HG03521 (cell line): ENCODE measurements around the gene DCN.
"Not testable (repeated sequence)": the region's sequence is repeated elsewhere in the genome, so short reads cannot be mapped to it uniquely, and the experiment has no call there.

Experiments
- ATAC-seq: cut with Tn5 transposase; IDR thresholded peaks from one replicate; pipeline ENCODE4 v1.9.1; 2021; ENCODE audit warnings: mild to moderate bottlenecking, moderate library complexity; ENCODE audit not compliant: unreplicated experiment

The DCN gene, protein sequence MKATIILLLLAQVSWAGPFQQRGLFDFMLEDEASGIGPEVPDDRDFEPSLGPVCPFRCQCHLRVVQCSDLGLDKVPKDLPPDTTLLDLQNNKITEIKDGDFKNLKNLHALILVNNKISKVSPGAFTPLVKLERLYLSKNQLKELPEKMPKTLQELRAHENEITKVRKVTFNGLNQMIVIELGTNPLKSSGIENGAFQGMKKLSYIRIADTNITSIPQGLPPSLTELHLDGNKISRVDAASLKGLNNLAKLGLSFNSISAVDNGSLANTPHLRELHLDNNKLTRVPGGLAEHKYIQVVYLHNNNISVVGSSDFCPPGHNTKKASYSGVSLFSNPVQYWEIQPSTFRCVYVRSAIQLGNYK

DNA sequence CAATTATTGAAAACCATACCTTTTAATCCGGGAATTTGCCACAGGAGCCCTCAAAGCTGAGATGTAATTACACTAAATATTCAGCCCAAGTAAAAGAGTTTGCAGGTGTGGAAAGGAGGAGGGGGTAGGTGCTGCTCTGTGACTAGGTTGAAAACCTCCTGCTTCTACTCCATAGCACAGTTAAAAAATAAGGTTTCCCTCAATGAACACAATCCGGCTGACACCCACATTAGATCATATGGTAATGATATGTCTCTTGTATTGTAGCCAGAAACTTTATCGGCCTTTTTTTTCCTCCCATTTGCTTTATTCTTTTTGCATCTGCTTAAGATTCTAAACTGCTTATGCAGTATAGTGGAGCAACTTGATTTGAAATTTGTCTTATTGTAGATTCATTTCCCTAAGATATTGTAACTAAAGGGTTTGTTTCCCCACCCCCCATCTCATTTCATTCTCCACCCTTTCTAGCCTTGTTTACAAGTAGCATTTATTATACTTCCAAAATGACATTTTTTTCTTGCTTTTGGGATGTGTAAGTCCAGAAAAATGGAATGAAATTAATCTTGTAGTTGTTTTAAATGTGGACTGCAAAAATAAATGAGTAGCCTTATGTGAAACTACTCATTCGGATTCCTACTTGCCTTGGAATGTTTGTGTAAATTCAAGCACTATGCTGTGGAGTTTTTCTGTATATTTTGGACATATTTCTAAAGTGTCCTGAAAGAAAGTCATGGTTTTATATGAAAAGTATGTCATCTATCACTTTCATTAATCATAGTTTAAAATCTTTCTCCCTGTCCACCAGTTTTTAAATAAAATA, at the start of gene DCN:
Gene DCN (minus strand): TSS at position 182 of the 820 bp plus-strand sequence. CDS start 4,265 bp downstream, outside the sequence.
- ATAC-seq: no peak

DNA sequence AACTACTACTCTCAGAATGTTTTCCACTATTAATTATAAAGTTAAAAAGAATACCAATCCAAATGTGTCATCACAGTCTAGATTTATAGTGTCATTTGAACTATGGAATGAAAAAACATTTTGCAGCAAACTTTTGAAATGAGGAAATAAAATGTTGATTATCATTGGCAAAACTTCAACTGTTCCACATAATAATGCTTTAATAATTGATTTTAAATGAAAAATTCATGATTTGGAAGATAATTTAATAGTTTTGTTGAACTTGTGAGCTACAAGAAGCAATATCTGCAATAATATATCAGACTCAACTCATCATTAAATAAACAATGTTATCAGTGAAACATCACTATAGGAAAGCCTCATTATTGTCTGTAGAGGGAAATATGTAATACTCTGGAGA, 48.2 kb upstream of the DCN start:
- ATAC-seq: no peak

DNA sequence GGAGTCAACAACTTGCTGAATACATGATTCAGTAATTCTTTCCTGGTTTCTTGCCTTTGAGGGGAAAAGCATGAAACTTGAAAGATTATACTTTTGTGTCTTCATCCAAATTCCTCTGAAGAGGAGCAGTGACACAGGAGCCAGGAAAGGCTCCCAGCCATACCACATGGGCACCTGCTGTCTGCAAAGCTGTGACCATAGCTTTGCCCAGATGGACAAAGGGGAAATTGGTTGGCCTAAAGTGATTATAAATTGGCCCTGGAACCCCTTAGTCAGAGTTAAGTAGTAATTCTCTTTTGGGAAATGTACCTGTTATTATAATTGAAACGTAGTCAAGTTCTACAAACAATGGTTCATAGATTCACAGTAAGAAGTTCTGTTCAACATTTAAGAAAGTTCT, 44.3 kb upstream of the DCN start:
- no peak for ATAC-seq

DNA sequence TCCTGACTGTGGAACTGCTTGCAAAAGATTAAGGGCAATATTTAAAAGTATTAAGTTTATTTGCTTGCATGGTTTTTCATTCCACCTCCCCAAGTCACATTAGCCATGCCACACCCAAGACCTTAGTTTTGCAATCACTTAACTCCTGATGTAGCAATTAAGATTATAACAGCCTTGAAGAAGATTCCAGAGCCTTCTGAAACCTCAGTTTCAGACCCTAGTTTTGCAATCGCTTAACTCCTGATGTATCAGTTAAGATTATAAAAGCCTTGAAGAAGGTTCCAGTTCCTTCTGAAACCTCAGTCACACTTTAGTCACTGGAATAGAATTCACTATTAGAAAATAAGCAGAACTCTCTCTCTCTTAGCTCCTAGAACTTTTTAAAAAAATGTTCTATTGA, 42.7 kb upstream of the DCN start:
- ATAC-seq: no peak

DNA sequence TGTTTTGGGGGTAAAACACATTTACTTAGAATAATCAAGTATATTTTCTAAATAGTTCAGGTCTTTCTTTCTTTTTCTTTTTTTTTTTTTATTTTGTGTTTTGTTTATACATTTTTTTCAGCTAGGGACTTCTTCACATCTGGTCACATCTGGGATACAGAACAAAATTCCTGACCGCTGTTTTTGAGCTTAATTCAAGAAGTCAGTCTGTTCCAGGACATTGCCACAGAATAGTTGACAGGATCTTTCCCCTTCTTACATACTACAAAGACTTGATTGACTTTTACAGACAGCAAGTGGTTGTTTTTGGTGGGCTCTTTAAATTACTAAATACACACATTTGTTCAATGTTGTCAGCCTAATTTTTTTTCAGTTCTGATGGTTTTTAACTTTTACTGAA, 41.8 kb upstream of the DCN start:
- no peak for ATAC-seq

DNA sequence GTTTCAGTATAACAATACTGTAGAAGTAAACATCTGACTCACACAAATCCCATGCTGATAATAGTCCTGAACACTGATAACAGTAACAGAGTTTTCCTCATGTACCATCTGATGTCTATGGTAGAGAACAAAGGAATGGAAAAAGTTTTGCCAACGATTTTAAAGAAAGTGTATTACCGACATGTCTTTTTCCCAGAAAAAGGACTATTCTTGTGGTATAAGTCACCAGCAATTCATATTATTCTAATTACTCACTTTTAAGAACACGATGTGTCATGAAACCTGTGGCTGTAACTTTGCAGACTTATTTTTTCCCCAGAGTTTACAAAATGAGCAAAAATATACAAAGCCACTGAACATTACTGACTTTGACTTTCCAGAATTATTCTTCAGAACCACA, 40.1 kb upstream of the DCN start:
- ATAC-seq: no peak

DNA sequence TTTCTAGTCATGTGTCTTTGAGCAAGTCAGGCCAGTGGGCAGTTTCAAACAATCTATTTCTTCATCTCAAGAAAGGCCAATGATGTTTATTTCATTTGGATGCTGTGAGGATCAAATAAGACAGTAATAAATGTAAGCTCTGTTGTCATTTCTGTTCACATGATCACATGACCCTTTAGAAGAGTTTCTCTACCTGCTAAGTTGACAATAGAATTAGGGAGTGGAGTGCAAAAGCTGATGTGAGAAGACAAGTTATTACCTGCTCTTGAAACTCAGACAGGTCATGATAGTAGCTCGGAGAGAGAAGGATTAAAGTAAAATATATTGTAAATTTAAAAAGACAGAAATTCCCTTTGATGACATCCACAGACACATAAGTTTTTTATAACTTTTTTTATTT, 37.3 kb upstream of the DCN start:
- ATAC-seq: no peak

DNA sequence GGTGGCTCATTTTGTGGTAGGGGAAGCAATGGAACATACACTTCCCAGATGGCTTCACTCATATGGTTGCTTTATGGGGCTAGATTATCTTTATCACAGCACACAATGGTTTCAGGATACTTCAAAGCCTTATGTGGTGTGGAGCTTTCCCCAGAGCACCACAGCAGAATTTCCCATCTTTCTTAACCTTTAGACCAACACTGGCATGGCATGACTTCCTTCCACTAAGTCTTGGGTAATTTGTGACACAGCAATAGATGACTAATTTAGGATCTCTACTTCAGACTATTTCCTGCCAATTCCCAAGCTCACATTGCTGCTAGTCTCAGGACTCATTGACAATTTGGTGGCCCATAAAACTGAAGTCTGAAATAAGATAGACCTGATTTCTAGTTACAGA, 36.9 kb upstream of the DCN start:
- ATAC-seq: no peak

DNA sequence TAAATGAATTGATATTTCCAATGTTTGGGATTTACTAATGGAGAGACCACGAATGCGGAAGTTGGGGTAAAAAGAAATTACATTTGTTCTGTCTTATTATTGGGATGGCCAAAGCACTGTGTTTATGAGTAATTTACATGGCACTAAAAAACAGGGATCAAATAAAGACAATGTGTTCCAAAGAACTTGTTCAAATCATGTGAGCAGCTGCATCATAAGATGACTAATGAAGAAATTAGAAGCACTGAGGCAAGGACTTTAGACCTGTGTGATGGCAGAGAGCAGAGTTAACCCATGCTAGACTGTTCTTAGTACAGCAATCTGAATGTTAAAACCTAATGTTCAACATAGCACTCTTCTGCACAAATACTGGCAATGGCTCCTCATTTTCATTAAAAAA, 34.3 kb upstream of the DCN start:
- ATAC-seq: no peak

DNA sequence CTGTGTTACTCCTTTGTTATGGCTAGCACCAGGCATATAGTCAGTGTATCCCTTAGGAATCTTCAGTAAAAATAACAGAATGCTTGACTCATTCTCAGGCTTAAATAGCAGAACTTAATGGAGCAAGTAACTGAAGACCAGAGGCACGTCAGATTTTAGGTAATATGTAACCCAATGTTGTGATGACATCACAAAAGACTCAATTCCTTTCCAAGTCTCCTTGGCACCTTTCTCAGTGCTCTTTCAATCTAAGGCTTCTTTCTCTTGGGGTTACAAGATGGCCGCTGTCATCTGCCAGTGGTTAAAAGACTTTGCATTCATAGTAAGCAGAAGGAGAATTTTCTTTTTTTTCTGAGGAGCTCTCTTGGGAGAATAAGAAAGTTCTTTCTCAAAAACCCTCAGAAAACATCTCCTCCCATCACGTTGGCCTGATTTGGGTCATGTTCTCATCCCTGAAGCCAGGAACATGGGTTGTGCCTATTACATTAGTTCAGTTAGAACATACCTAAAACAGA, 33.4 kb upstream of the DCN start:
- no peak for ATAC-seq

DNA sequence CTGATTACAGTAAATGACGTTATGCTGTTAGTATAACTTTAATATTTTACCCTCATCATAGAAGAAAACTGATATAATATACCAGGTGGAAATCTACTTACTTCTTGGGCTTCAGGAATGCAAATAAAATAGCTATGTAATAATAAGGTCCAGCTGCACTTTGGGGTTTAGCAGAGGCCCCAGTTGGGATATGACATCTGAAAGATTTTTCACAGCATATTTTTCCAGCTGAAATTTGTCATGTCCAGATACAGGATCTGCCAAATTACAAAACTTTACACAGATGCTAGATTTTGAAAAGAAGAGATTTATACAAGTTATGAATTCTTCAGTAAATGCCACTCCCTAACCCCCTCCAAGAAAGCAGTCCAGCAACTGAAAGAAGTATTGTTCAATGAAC, 29.2 kb upstream of the DCN start:
- no peak for ATAC-seq

DNA sequence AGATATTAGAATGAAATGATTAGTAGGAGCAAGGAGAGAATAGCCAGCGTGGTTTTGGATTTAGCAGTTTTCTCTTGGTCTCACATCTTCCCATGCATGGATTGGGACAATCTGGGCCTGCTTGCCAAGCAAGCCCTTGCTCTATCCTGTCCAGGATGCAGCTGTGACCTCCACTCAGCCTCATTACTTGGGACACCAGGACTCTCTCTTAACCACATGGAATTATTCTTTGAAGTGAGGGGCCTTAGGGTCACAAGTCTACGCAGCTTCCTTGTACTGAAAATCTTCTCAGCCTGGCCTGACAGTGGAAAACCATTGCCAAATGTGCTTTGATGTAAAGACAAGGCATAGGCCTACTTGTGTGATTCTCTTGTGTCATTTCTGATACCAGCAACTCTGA, 28.0 kb upstream of the DCN start:
- ATAC-seq: no peak

DNA sequence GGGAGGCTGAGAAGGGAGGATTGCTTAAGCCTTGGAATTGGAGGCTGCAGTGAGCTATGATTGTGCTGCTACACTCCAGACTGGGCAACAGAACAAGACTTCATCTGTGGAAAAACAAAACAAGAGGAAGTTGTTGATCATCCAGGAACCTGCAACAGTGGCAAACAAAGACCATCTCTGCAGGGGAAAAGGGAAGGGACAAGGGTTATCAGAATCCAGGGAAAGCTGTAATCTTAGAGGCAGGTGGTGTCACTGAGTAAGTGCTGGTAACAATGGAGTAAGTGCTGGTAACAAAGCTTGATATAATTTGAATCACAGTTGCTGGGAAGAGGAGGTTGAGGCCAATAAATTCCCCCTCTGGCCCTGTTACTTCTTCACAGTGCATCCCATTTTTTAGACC, 27.5 kb upstream of the DCN start:
- no peak for ATAC-seq

DNA sequence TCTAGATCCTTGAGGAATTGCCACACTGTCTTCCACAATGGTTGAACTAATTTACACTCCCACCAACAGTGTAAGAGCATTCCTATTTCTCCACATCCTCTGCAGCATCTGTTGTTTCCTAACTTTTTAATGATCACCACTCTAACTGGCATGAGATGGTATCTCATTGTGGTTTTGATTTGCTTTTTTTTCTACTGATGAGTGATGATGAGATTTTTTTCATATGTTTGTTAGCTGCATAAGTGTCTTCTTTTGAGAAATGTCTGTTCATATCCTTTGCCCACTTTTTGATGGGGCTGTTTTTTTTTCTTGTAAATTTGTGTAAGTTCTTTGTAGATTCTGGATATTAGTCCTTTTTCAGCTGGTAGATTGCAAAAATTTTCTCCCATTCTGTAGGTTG, 24.7 kb upstream of the DCN start:
- ATAC-seq: not testable (repeated sequence)

DNA sequence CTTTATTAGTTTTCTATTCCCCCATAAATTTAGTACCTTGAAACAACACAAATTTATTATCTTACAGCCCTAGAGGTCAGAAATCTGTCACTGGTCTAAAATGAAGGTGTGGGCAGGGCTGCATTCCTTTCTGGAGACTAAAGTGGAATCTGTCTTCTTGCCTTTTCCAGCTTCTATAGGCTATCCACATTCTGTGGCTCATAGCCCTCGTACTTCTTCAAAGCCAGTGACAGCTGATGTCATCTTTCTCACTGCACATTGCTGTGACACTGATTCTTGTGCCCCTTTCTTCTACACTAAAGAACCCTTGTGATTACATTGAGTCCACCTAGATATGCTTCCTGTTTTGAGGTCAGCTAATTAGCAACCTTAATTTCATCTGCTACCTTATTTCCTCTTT, 23.2 kb upstream of the DCN start:
- no peak for ATAC-seq

DNA sequence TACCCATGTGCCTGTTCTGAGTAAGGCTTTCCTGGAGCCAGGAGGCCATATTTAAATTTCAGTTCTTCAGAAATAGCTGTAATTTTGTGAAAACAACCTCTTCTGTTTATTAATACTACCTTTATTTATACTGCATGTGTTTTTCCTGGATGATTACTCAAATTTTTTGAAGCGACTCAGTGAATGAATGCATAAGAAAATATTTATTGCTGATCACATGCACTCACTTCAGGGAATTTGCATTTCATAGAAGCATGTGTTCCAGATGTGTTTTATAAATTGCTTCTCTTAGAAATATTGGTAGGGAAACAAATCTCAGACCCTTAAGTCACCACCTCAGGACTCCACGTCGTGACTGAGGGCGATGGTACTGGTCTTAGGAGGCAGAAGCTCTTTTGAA, 21.8 kb upstream of the DCN start:
- no peak for ATAC-seq

DNA sequence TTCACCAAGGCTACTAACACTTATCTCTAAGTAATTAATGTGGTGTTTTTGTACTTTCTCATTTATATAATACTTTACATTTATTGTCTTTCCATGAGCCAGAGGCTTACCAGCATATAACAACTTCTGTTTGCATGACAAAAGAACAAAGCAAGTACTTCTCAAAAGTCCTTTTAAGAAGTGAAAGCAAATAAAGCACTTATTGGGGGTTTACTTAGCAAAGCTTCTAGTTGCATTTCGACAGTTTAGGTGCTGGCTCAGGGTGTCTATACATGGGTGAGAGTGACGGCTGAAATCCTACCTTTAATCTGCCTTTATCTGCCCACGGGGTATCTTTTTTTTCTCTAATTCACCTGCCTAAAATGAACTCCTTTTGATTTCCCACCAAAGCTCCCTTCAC, 21.0 kb upstream of the DCN start:
- no peak for ATAC-seq

DNA sequence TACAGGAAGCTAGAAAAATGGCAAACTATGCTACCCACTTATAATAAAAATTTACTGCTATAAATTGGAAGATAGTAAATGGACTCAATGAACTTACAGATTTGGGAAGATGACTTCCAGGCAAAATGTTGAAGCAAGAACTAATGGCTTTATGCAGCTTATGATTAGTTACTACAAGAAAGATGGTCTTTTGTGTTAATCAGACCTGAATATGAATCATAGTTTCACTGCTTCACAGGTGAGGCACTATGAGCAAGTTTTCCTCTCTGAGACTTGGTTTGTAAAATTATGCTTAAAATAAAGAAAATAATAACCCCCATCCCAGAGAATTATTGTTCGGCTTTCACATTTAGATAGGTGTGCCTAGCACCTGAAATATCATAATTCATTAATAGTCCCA, 19.8 kb upstream of the DCN start:
- no peak for ATAC-seq

DNA sequence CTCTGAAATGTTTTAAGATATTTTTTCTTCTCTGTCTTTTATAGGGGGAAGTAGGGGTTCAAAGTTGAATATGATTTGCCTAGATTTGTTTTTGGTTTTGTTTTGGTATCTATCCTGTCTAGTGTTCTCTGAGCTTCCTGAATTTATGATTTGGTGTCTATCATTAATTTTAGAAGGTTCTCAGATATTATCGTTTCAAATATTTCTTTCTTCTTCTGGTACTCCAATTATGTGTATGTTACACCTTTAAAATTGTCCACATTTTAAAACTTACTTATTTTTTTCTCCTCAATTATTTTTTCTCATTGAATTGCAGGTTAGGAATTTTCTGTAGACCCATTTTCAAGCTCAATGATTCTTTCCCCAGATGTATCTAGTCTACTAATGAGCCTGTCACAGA, 13.8 kb upstream of the DCN start:
- ATAC-seq: no peak

DNA sequence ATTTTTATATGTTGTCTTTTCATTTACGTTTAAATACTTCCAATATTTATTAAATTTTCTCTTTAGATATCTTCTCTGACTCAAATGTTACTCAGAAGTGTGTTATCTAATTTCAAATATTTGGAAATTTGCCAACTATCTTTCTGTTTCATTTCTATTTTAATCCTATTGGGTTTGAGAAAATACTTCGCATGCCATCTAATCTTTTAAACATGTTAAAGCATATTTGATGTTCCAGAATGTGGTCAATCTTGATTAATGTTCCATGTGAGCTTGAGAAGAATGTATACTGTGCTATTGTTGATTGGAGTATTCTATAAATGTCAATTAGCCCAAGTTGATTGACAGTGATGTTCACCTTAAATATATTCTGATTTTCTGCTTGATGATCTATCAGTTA, 11.9 kb upstream of the DCN start:
- ATAC-seq: no peak

DNA sequence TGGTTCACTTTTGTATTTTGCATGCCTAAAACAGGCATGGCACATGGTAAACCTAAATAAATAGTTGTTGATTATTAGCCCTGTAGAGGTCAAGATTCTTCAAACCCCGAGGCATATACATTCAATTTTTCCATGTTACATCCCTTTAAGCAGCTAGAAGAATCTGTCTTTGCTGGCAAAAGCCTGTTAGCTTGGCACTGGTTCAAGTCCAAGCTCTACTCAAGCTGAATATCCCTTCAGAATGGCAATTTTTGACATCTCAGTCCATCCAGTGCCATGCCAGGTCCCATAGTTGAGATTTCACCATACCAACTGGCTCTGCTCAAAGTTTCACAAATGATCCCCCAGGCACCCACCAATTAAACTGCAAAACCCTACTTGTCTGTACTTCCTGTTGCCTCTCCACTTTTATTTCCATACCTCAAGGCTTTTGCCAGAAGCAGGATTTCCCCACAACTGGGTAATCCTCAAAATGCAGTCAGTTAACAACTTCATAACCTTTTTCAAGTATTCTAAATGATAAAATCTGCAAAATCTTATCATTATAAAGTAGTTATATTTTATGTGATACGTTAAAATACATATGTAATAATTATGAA, 9.0 kb upstream of the DCN start:
- ATAC-seq: no peak

DNA sequence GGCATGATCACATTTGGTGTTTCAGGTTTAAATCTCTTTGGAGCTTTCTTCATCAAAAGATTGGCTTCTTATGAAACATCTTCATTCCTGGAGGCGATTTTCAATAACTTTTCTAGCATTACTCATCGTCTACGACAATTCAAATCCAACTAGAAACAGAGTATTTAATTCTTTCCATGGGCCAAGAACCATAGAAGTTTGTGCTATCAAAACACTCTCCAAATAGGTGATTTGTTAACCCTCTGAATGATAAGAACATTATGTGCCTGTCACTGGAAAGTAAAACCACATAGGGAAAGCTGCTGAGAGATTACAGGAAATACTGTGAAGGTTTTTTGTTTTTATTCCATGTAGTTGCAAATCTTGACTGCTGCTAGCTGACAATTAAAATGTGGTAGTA, 6.9 kb upstream of the DCN start:
- ATAC-seq: no peak
